GM21360 (cell line): ENCODE measurements around the gene ENOX1.

Experiments
- ATAC-seq: cut with Tn5 transposase; IDR thresholded peaks from one replicate; pipeline ENCODE4 v1.9.1; 2021; ENCODE audit warnings: mild to moderate bottlenecking, moderate library complexity; ENCODE audit not compliant: unreplicated experiment

Gene ENOX1

GRCh38 chr13:43232144-43232872, 554.5 kb downstream of the ENOX1 start:
- ATAC-seq = no peak

- no peak for ATAC-seq
Observed at GRCh38 chr13:43230989-43231388, 555.8 kb downstream of the ENOX1 start.

DNA sequence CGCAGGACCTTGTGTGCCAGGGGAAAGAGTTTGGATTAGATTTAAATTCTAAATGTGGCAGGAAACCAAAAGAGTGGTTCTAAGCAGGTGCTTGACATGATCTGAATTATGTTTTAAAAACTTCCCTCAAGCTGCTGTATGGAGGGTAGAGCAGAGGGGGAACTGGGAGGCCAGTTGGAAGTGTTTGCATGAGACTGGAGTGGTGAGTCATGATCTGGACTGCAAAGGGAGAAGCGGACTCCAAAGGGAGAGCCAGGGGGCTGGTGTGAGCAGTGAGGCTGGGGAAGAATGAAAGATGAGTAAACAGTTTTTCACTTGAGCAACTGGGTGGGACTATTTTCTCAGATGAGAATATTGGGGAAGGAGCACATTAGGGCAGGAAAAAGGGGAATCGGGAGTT, 557.3 kb downstream of the ENOX1 start:
- no peak for ATAC-seq

DNA sequence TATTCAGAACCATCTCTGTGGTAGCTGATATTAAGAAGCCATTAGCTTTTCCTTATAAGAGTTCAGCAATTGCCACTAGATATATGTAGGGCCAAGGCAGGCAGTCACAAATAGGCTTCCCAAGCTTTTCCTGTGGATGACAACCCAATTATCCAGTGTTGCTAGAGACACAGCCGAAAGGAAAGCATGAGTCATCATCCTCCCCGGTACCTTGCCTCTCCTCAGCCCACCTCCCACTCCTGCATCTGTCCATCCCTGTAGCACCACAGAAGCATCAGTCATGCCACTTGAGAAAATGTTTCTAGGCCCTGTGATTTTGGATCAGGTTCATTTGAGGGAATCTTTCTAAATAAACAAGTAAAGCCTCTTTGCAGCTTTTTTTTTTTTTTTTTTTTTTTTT, 559.1 kb downstream of the ENOX1 start:
- ATAC-seq = no peak

GRCh38 chr13:43223216-43223615, 563.6 kb downstream of the ENOX1 start:
- ATAC-seq = no peak

DNA sequence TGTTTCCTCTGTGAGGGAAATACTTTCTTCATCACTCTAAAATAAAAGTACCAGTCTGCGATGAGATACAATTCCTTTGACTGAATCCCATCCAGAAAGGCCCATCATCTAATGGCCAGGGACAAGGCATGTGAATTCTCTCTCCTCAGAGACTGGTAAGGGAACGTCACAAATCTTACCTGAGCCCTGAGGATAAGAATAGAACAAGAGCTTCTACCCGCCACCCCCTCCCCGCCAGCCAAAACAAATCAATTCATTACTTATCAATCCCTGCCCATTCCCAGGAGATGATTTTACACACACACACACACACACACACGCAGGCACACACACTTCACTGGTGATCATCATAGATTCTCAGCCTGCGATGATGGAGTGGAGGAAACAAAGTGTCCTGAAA, 564.7 kb downstream of the ENOX1 start:
- ATAC-seq = no peak

- ATAC-seq = no peak
Observed at GRCh38 chr13:43221611-43222010, 565.2 kb downstream of the ENOX1 start.

GRCh38 chr13:43220873-43221595, 565.7 kb downstream of the ENOX1 start:
- ATAC-seq = no peak

- no peak for ATAC-seq
Observed at GRCh38 chr13:43214124-43214523, 572.6 kb downstream of the ENOX1 start.

GRCh38 chr13:43206838-43207237, 579.9 kb downstream of the ENOX1 start:
- ATAC-seq = no peak

- ATAC-seq = no peak
Observed at GRCh38 chr13:43205416-43205815, 581.4 kb downstream of the ENOX1 start.

DNA sequence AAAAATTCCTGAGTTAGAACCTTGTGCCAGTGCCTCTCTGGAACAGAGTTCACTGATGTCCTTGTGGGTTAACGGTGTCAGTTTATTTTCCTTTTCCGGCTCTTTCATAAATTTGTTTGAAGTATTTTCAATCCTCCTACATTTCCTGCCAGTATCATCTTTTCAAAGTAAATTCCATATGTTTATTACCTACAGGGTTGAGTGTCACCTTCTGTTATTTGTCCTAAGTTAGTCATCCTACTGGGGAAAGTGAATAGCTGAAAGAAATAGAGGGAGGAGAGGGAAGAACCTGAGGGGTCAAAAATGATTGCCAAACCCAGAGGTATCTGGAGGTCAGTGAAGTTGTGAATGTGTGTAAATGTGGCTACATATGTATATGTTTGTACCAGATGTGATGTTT, 582.2 kb downstream of the ENOX1 start:
- ATAC-seq = no peak

DNA sequence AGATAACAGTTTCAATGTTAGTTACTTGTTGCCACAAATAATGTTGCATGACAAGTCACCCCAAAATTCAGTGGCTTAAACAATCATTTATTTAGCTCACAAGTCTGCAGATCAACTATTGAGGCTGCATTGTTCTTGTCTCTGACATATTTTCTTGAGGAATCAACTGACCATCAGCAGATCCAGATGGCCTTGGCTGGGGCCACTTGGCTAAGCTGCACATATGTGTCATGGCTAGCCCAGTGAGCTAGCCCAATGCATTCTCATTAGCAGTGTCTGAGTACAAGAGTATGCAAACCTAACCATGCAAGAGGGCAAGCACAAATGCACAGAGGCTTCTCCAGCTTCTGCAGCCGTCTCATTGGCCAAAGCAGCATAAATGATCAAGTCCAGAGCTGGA, 583.0 kb downstream of the ENOX1 start:
- no peak for ATAC-seq

DNA sequence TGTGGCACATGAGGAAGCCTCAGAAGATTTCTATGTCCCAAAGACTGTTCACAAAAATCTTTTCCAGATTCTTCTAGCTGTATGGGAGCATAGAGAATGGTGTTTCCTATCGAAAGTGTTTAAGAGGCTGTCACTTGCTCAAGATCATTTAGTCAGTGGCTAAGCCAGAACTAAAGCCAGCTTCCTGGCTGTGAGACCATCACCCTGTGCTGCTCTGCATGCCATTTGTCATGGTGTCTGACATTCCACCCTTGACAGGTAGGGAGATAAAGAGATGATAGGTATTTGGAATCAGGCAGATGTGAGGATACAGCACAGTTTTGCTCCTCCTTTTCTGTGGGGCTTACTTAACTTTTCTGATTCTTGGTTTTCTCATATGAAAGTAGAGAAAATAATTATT, 586.0 kb downstream of the ENOX1 start:
- ATAC-seq = no peak

DNA sequence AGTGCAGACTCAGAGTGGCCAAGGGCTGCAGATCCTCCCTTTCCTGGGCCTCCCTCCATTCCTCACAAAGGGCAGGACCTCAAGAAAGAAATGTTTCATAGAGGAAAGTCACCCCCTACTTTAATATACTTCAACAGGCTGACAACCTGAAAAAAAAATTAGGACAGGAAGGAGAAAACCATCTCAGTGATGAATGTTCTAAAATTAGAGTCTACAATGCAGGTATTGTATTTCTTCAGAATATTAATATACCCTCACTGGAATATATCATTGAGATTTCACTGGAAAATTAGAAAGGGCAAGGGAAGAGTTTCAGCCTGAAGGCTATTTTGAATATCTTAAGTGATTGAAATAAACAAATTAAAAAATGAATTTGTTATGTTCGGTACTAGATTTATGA, 586.5 kb downstream of the ENOX1 start:
- ATAC-seq = no peak

- no peak for ATAC-seq
Observed at GRCh38 chr13:43196750-43197370, 589.9 kb downstream of the ENOX1 start.

- ATAC-seq = no peak
Observed at GRCh38 chr13:43196086-43196621, 590.6 kb downstream of the ENOX1 start.

- no peak for ATAC-seq
Observed at GRCh38 chr13:43195551-43195950, 591.2 kb downstream of the ENOX1 start.

- ATAC-seq = no peak
Observed at GRCh38 chr13:43195112-43195511, 591.7 kb downstream of the ENOX1 start.

DNA sequence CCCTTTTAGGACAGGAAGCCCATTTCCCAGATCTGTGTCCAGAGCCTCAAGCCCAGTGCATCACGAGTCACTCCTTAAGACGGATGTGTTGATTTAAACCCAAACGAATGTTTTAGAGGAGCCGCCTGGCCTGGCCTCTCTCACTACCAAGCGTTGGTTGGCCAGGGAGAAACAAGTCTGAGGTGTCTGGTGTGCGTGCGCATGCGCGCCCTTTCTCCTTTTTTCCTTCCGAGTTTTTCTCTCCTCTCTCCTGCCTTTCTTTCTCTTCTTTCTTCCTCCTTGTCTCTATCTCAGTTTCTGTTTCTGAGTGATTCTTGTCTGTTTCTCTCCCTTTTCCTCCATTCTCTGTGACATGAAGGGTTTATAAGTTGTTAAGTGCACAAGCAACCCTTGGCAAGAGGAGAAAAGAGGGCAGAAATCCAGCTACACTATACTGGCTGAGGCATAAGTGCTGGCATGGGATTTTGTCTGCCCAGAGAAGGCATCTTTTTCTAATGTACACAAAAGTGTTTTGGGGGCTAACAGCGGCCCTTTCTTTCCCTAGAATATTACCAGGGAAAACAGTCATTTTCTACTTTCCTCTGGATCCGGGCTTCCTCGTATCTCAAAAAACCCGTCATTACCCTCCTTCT, 592.9 kb downstream of the ENOX1 start:
- no peak for ATAC-seq

DNA sequence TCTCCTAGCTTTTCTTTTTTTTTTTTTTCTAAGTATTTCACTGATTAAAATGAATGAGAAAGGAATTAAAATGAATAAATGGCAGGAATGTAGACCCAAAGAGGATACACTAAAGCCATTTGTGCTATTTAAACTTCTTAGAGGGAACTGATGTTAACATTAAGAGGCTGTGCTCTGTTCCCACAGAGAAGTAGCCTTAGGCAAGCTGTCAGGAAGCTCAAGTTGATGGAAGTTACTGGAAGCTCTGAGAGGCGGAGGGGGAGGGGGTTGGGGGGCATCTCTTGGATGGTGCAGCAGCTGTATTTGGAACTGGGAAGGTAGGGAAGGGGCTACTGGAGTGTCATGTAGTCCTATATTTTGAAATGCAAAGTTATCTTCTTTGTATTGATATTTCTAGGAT, 595.2 kb downstream of the ENOX1 start:
- ATAC-seq = no peak
